ENCODE results near the gene PITPNC1.

DNA sequence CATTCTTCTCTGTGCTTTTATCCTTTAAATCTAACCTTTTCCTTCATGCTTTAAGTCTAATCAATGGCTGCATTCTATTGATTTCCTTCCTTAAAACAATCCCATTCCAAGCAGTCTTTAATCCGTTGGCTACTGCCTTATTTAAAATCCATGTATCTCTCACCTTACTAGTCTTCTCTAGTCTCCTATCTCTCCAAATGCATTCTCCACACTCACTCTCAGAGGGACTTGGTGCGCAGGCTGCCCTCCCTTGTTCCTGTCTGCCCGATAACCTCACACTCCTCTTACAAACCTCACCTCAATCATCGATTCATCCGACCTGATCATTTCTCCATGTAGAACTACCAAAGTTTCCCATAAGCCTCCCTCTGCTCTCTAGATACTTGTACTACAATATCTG is 33.8 kb upstream of the PITPNC1 start:
- TF ChIP-seq, protein P1, sequence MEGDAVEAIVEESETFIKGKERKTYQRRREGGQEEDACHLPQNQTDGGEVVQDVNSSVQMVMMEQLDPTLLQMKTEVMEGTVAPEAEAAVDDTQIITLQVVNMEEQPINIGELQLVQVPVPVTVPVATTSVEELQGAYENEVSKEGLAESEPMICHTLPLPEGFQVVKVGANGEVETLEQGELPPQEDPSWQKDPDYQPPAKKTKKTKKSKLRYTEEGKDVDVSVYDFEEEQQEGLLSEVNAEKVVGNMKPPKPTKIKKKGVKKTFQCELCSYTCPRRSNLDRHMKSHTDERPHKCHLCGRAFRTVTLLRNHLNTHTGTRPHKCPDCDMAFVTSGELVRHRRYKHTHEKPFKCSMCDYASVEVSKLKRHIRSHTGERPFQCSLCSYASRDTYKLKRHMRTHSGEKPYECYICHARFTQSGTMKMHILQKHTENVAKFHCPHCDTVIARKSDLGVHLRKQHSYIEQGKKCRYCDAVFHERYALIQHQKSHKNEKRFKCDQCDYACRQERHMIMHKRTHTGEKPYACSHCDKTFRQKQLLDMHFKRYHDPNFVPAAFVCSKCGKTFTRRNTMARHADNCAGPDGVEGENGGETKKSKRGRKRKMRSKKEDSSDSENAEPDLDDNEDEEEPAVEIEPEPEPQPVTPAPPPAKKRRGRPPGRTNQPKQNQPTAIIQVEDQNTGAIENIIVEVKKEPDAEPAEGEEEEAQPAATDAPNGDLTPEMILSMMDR (IDR thresholded peaks at IDR 0.05): no peak
- TF ChIP-seq POLR2A (IDR thresholded peaks at IDR 0.05): no peak

All from Peyer's patch (tissue), 4 donors.